Neural progenitor cell (in vitro differentiated cells): ENCODE results near the gene NUP210.

Source experiments
- CTCF ChIP-seq: fragments of 200-600 bp; sonication (generic); IDR thresholded peaks from 2 replicates; pipeline ENCODE4 v1.5.1; 2017; ENCODE audit warnings: antibody characterized with exemption, mild to moderate bottlenecking
- EZH2 ChIP-seq: fragments of 200-600 bp; sonication (generic); IDR thresholded peaks from 2 replicates; pipeline ENCODE4 v1.6.1; 2017; ENCODE audit warnings: antibody characterized with exemption, mild to moderate bottlenecking, moderate library complexity

GRCh38 chr3:13368834-13369233, 51.3 kb downstream of the NUP210 start:
- TF ChIP-seq CTCF (no peak), EZH2 (no peak)
